Fibroblast of lung (primary cell): ENCODE measurements around the gene GIMD1.
"Not testable (repeated sequence)": the region's sequence is repeated elsewhere in the genome, so short reads cannot be mapped to it uniquely, and the experiment has no call there.

Source experiments
- CTCF ChIP-seq, 2 donors: IDR thresholded peaks in 1 of 2; conservative IDR thresholded peaks in 1 of 2; 1 replicate in 1 of 2; 2 replicates in 1 of 2; pipeline ENCODE4 v1.5.1; 2011 to 2012; ENCODE audit warnings: low read length in 2 of 2, control low read depth in 1 of 2, inconsistent platforms in 1 of 2, low read depth in 1 of 2, mild to moderate bottlenecking in 1 of 2
- EZH2 ChIP-seq: IDR thresholded peaks from 2 replicates; pipeline ENCODE4 v1.5.1; 2012; ENCODE audit warnings: low read length, control low read depth, mild to moderate bottlenecking; ENCODE audit errors: missing control alignments

GRCh38 chr4:106321168-106321567, 47.4 kb downstream of the GIMD1 start:
- TF ChIP-seq CTCF (conservative IDR thresholded peaks at IDR 0.05 in 1 of 2, IDR thresholded peaks at IDR 0.05 in 1 of 2; ENCODE audit: low read depth in 1 of 2, low read length in 2 of 2); EZH2: not testable (repeated sequence)
